HepG2 (cell line): ENCODE data around the gene UFSP2. TPM values are rescaled to one million over a fixed set of nuclear protein-coding genes. Genes with fewer than 3 reads are reported as not detected.

ENCODE experiments used
- ASH2L ChIP-seq: fragments of 300-600, 200-600 bp; sonication (generic); IDR thresholded peaks from 2 replicates; pipeline ENCODE4 v1.7.0; 2017; ENCODE audit warnings: low read depth, mild to moderate bottlenecking, moderate library complexity, mixed read lengths, low read length; ENCODE audit not compliant: insufficient read length
- ELF3 ChIP-seq: IDR thresholded peaks from 2 replicates; pipeline ENCODE4 v1.6.1; 2016; ENCODE audit warnings: missing genetic modification reagents, missing compliant biosample characterization
- HNF4A ChIP-seq: sonication (generic); formaldehyde crosslinking; IDR thresholded peaks from 2 replicates; pipeline ENCODE4 v1.4.0; 2020; ENCODE audit warnings: missing genetic modification reagents
- KDM5B ChIP-seq: sonication (generic); formaldehyde crosslinking; IDR thresholded peaks from 2 replicates; pipeline ENCODE4 v1.4.0; 2020; ENCODE audit warnings: missing genetic modification reagents, mild to moderate bottlenecking, borderline replicate concordance
- KLF13 ChIP-seq: sonication (generic); formaldehyde crosslinking; IDR thresholded peaks from 2 replicates; pipeline ENCODE4 v1.4.0; 2020; ENCODE audit warnings: mild to moderate bottlenecking, missing genetic modification reagents
- MZF1 ChIP-seq: sonication (generic); formaldehyde crosslinking; IDR thresholded peaks from 2 replicates; pipeline ENCODE4 v1.8.1; 2023; ENCODE audit warnings: mild to moderate bottlenecking, missing genetic modification reagents, borderline replicate concordance
- NFE2L1 ChIP-seq: sonication (generic); formaldehyde crosslinking; IDR thresholded peaks from 2 replicates; pipeline ENCODE4 v1.4.0; 2020; ENCODE audit warnings: missing genetic modification reagents, mild to moderate bottlenecking, borderline replicate concordance
- PHF8 ChIP-seq: sonication (generic); formaldehyde crosslinking; IDR thresholded peaks from 2 replicates; pipeline ENCODE4 v1.5.0; 2020; ENCODE audit warnings: missing genetic modification reagents
- POGZ ChIP-seq: sonication (generic); formaldehyde crosslinking; IDR thresholded peaks from 2 replicates; pipeline ENCODE4 v1.4.0; 2020; ENCODE audit warnings: mild to moderate bottlenecking, missing genetic modification reagents
- POLR2G ChIP-seq: fragments of 200-400 bp; formaldehyde crosslinking; IDR thresholded peaks from 2 replicates; pipeline ENCODE4 v1.6.1; 2018; ENCODE audit warnings: mild to moderate bottlenecking, low read depth, low read length, moderate library complexity
- TCF7 ChIP-seq: sonication (generic); IDR thresholded peaks from 2 replicates; pipeline ENCODE4 v1.6.1; 2016; ENCODE audit warnings: antibody characterized with exemption, low read depth
- TSC22D2 ChIP-seq: sonication (generic); formaldehyde crosslinking; IDR thresholded peaks from 2 replicates; pipeline ENCODE4 v1.5.1; 2020; ENCODE audit warnings: missing genetic modification reagents, mild to moderate bottlenecking, borderline replicate concordance
- ZBED4 ChIP-seq: sonication (generic); formaldehyde crosslinking; IDR thresholded peaks from 2 replicates; pipeline ENCODE4 v1.4.0; 2020; ENCODE audit warnings: missing genetic modification reagents, borderline replicate concordance
- ZBTB4 ChIP-seq: sonication (generic); formaldehyde crosslinking; IDR thresholded peaks from 2 replicates; pipeline ENCODE4 v1.4.0; 2020; ENCODE audit warnings: missing genetic modification reagents, mild to moderate bottlenecking, borderline replicate concordance
- ZNF121 ChIP-seq: sonication (generic); formaldehyde crosslinking; IDR thresholded peaks from 2 replicates; pipeline ENCODE4 v1.5.0; 2020; ENCODE audit warnings: mild to moderate bottlenecking, missing genetic modification reagents
- ZNF569 ChIP-seq: sonication (generic); formaldehyde crosslinking; IDR thresholded peaks from 2 replicates; pipeline ENCODE4 v1.5.0; 2020; ENCODE audit warnings: mild to moderate bottlenecking, missing genetic modification reagents, moderate library complexity, borderline replicate concordance
- ZNF576 ChIP-seq: sonication (generic); formaldehyde crosslinking; IDR thresholded peaks from 2 replicates; pipeline ENCODE4 v1.4.0; 2020; ENCODE audit warnings: mild to moderate bottlenecking, missing genetic modification reagents
- ZNF709 ChIP-seq: sonication (generic); formaldehyde crosslinking; IDR thresholded peaks from 2 replicates; pipeline ENCODE4 v1.5.0; 2020; ENCODE audit warnings: mild to moderate bottlenecking, missing genetic modification reagents
- polyA plus RNA-seq, 8 experiments: library from polyadenylated mRNA; depleted of rRNA in 3 of 8; stranded (reverse) in 7 of 8; unstranded in 1 of 8; fragments of >200 nt; fragmentation: Illumina TruSeq in 4 of 8; extraction: Trizol in 4 of 8; gene quantifications; 2 replicates each; pipeline versions ENCODE4 v1.2.1 to v1.2.3, GENCODE V29; 2011 to 2016; ENCODE audit warnings: low read depth in 4 of 8, missing spikeins in 1 of 8, mixed read lengths in 1 of 8; ENCODE audit not compliant: insufficient read depth in 1 of 8
- total RNA-seq, 5 experiments: library from RNA; depleted of rRNA; stranded (reverse); fragments of >200 nt; fragmentation: Illumina TruSeq; extraction: Trizol; gene quantifications; 2 replicates each; pipeline ENCODE4 v1.2.3, GENCODE V29; 2016; ENCODE audit warnings: low read depth in 1 of 5
- TF ChIP-seq, protein P1 (sequence below): sonication (generic); formaldehyde crosslinking; IDR thresholded peaks from 2 replicates; pipeline ENCODE4 v1.5.0; 2020; ENCODE audit warnings: mild to moderate bottlenecking, missing genetic modification reagents

Gene UFSP2
- total and polyA plus RNA-seq, 2 of the 13 experiments (the other 11 are each of a cell fraction or from before 2014, with no cell fraction given), result 24.1 to 32.3 TPM

DNA sequence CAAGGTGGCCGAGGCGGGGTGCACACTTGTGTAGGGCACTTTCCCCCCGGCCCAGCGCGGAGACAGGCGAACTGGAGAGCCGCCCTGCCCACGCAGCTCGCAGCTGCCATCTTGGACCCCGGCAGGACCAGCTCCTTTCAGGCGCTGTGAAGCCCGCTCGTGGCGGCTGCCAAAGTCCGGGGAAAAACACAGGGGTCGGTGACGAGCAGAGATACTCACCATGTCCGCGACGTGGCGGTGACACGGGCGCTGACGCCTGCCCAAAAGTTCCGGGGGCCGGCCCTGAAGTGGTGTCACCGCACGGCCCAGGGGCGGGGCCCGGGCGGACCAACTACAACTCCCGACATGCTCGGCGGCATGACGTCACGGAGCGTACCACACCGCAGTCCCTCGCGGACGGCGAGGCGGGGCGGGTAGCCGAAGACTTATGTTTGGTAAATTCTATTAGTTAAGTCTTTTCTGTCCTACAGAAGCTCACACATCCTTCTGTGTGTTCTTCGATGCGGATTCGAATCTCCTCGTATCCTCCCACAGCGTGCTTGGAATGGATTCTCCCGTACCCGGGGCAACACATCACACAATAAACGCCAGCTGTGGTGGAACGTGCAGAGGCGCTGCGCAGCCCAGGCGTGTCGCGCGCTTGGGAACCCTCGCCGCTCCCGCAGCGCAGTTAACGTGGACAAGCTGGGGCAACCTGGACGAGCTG is at the start of gene UFSP2 (continued):
- peak; percentile 21; the same call in 1 of the 2 replicates for TF ChIP-seq ZBED4 (CRISPR knock-in tag)
- TF ChIP-seq KDM5B, result peak; percentile 71
- TF ChIP-seq ELF3, result peak; percentile 15; the same call in 1 of the 2 replicates
- no peak; the same call in 1 of the 2 replicates for TF ChIP-seq HNF4A (CRISPR knock-in tag)
- no peak for TF ChIP-seq ZNF576
- no peak for TF ChIP-seq KLF13 (CRISPR knock-in tag)
- no peak for TF ChIP-seq TSC22D2 (CRISPR knock-in tag)
- peak; percentile 87 for TF ChIP-seq ASH2L
- TF ChIP-seq ZNF569 (CRISPR knock-in tag), result no peak
- peak; percentile 89 for TF ChIP-seq PHF8 (CRISPR knock-in tag)
- TF ChIP-seq ZBTB4 (CRISPR knock-in tag), result no peak
- TF ChIP-seq TCF7, result no peak
- TF ChIP-seq ZNF709 (CRISPR knock-in tag), result no peak
- TF ChIP-seq MZF1 (CRISPR knock-in tag), result no peak
- no peak for TF ChIP-seq ZNF121 (CRISPR knock-in tag)
- TF ChIP-seq POLR2G, result peak; percentile 63
- TF ChIP-seq, protein P1, sequence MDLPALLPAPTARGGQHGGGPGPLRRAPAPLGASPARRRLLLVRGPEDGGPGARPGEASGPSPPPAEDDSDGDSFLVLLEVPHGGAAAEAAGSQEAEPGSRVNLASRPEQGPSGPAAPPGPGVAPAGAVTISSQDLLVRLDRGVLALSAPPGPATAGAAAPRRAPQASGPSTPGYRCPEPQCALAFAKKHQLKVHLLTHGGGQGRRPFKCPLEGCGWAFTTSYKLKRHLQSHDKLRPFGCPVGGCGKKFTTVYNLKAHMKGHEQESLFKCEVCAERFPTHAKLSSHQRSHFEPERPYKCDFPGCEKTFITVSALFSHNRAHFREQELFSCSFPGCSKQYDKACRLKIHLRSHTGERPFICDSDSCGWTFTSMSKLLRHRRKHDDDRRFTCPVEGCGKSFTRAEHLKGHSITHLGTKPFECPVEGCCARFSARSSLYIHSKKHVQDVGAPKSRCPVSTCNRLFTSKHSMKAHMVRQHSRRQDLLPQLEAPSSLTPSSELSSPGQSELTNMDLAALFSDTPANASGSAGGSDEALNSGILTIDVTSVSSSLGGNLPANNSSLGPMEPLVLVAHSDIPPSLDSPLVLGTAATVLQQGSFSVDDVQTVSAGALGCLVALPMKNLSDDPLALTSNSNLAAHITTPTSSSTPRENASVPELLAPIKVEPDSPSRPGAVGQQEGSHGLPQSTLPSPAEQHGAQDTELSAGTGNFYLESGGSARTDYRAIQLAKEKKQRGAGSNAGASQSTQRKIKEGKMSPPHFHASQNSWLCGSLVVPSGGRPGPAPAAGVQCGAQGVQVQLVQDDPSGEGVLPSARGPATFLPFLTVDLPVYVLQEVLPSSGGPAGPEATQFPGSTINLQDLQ (CRISPR knock-in tag), result no peak
- no peak; the same call in none of the 2 replicates for TF ChIP-seq POGZ (CRISPR knock-in tag)
- TF ChIP-seq NFE2L1 (CRISPR knock-in tag), result no peak
